G401 (cell line): ENCODE measurements around the gene HEPACAM. TPM values are rescaled to one million over a fixed set of nuclear protein-coding genes. Genes with fewer than 3 reads are reported as not detected.

Experiments
- DNase-seq: peaks from one replicate; pipeline ENCODE4 v3.0.0-alpha.2; 2015; ENCODE audit warnings: low spot score
- in situ Hi-C: cut with HindIII; loops from 2 replicates; pipeline ENCODE4 v1.10.0; 2016; ENCODE audit warnings: low sequenced_read_pairs, mixed read lengths
- total RNA-seq: library from RNA; depleted of rRNA; stranded (reverse); fragments of >200 nt; shearing (Covaris generic); gene quantifications from 2 replicates; pipeline ENCODE4 v1.2.3, GENCODE V29; 2014; rRNA removed

HEPACAM gene
- total RNA-seq, 1 experiment from 2014 or later = not detected

- in situ Hi-C loops = no loop called here
- peak; percentile 76 for DNase-seq
These were observed 59.7 kb downstream of the HEPACAM start for GRCh38 chr11:124875943-124876817.

GRCh38 chr11:124875401-124875800 lies 60.4 kb downstream of the HEPACAM start:
- in situ Hi-C loops = no loop called here
- no peak for DNase-seq

- in situ Hi-C loops = no loop called here
- no peak for DNase-seq
These were observed 61.1 kb downstream of the HEPACAM start for GRCh38 chr11:124874571-124875255.

- no peak for DNase-seq
- in situ Hi-C loops = no loop called here
These were observed 61.9 kb downstream of the HEPACAM start for GRCh38 chr11:124873951-124874350.

GRCh38 chr11:124872741-124873140 lies 63.1 kb downstream of the HEPACAM start:
- no peak for DNase-seq
- in situ Hi-C loops = no loop called here

- no peak for DNase-seq
- in situ Hi-C loops = no loop called here
These were observed 63.6 kb downstream of the HEPACAM start for GRCh38 chr11:124872280-124872679.

GRCh38 chr11:124870430-124870829 lies 65.4 kb downstream of the HEPACAM start:
- DNase-seq = no peak
- in situ Hi-C loops = no loop called here

- in situ Hi-C loops = no loop called here
- no peak for DNase-seq
These were observed 65.9 kb downstream of the HEPACAM start for GRCh38 chr11:124869856-124870387.

GRCh38 chr11:124869331-124869730 lies 66.5 kb downstream of the HEPACAM start:
- in situ Hi-C loops = no loop called here
- no peak for DNase-seq

Other genes with a start within 250 kb of the HEPACAM start
- gene NRGN, start 196.1 kb downstream of the HEPACAM start, total RNA-seq = 1.5 TPM in 1 of 2 replicates, not detected in the other
- gene VSIG2, start 183.8 kb downstream of the HEPACAM start, total RNA-seq = not detected in 2 replicates
- gene ESAM, start 173.8 kb downstream of the HEPACAM start, total RNA-seq = not detected in 2 replicates
- gene MSANTD2, start 135.6 kb downstream of the HEPACAM start, total RNA-seq = 12.2 and 13.5 TPM in 2 replicates
- 8.1 and 12.3 TPM in 2 replicates for gene ROBO3, start 70.6 kb downstream of the HEPACAM start, total RNA-seq
- not detected in 2 replicates for gene ROBO4, start 38.2 kb downstream of the HEPACAM start, total RNA-seq
- not detected in 2 replicates for gene HEPN1, start 16.8 kb downstream of the HEPACAM start, total RNA-seq
- 2.6 and 3.8 TPM in 2 replicates for gene CCDC15, start 18.2 kb upstream of the HEPACAM start, total RNA-seq
- gene SLC37A2, start 127.3 kb upstream of the HEPACAM start, total RNA-seq = not detected in 2 replicates
- 62.0 and 65.8 TPM in 2 replicates for gene TMEM218, start 175.6 kb upstream of the HEPACAM start, total RNA-seq
- 4.1 and 4.6 TPM in 2 replicates for gene PKNOX2, start 228.7 kb upstream of the HEPACAM start, total RNA-seq